ENCODE results near the gene KDM1B.

KDM1B gene

DNA sequence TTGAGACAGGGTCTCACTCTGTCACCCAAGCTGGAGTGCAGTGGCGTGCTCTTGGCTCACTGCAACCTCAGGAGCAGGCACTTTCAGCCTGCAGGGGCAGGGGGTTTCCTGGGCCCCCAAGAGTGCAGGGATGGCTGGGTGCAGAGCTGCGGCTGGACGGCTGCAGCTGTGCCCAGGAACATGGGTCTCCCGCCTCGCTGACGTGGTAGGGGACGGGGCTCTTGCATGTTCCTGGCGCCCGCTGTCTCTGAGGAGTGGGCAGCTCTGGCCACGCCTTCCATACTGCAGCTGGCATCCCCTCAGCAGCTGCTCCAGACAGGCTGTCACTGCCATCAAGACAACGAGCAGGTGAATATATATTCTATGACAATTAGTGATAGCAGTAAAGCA, 111.3 kb downstream of the KDM1B start:
- H3K36me3 ChIP-seq = peaks cover 17% of the 10 kb centered on the region
- TF ChIP-seq, protein P1, sequence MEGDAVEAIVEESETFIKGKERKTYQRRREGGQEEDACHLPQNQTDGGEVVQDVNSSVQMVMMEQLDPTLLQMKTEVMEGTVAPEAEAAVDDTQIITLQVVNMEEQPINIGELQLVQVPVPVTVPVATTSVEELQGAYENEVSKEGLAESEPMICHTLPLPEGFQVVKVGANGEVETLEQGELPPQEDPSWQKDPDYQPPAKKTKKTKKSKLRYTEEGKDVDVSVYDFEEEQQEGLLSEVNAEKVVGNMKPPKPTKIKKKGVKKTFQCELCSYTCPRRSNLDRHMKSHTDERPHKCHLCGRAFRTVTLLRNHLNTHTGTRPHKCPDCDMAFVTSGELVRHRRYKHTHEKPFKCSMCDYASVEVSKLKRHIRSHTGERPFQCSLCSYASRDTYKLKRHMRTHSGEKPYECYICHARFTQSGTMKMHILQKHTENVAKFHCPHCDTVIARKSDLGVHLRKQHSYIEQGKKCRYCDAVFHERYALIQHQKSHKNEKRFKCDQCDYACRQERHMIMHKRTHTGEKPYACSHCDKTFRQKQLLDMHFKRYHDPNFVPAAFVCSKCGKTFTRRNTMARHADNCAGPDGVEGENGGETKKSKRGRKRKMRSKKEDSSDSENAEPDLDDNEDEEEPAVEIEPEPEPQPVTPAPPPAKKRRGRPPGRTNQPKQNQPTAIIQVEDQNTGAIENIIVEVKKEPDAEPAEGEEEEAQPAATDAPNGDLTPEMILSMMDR (IDR thresholded peaks at IDR 0.05; ENCODE audit: low read depth, low read length) = no peak
- no peak overlapping the region for H3K4me3 ChIP-seq (ENCODE audit: low read depth, low read length)
- H3K27me3 ChIP-seq = no peaks in the 10 kb centered on the region
- no peaks in the 10 kb centered on the region for H3K9me3 ChIP-seq
- DNase-seq = no peak
- no peaks in the 10 kb centered on the region for H3K4me1 ChIP-seq

DNA sequence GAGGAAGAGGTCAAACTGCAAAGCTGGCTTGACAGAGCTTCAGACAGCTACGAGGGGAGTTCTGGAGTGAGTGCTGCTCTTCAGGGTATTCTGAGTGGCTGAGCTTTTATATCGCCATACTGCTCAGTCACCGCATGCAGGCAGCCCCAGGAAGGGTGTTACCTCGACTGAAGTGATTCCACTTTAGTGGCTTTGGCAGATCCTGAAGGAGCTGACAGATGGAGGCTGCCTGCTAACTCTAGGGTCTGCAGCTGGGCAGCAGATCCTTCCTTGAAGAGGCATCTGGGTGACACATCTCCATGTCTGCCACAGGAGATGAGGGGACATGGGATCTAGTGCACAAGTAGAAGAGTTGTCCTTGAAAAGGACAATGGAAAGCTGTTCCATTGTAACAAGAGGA, 112.8 kb downstream of the KDM1B start:
- TF ChIP-seq, protein P1 (IDR thresholded peaks at IDR 0.05; ENCODE audit: low read depth, low read length) = no peak
- peaks cover 1% of the 10 kb centered on the region for H3K36me3 ChIP-seq
- H3K27me3 ChIP-seq = no peaks in the 10 kb centered on the region
- H3K4me3 ChIP-seq (ENCODE audit: low read depth, low read length) = no peak overlapping the region
- no peaks in the 10 kb centered on the region for H3K9me3 ChIP-seq
- H3K4me1 ChIP-seq = no peaks in the 10 kb centered on the region
- no peak for DNase-seq

DNA sequence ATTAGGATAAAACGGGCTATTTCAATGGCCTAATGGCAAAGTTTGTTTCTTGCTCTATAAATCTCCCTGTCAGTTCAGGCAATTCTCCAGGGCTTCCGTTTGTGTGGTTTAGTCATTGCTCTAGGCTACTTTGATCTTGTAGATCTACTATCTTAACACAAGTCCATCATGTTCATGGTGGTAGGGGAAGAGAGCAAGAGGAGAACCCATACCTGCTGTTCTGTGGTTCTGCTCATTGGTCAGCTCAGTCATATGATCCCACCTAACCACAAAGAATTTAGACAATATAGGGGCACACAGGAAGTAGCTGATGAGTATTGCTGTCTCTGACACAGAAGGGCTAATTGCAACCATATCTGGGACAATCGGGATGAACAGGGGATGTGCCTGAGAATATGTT, 114.0 kb downstream of the KDM1B start:
- no peaks in the 10 kb centered on the region for H3K9me3 ChIP-seq
- H3K4me3 ChIP-seq (ENCODE audit: low read depth, low read length) = no peak overlapping the region
- TF ChIP-seq, protein P1 (IDR thresholded peaks at IDR 0.05; ENCODE audit: low read depth, low read length) = no peak
- no peaks in the 10 kb centered on the region for H3K36me3 ChIP-seq
- no peaks in the 10 kb centered on the region for H3K27me3 ChIP-seq
- no peaks in the 10 kb centered on the region for H3K4me1 ChIP-seq
- no peak for DNase-seq

DNA sequence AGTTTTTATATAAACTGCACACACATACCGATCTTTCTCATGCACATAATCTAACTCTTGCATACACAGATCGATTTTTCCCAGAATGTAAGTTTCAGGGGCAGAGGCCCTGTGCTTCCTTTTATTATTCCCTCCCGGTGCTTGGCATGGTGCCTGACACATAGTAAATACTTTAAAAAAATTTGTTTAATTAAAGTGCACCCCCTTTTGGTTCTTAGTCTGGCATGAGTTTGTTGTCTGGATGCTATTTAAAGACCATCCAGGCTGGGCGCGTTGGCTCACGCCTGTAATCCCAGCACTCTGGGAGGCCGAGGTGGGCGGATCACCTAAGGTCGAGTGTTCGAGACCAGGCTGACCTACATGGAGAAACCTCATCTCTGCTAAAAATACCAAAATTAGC, 114.5 kb downstream of the KDM1B start:
- Histone ChIP-seq H3K4me3 (ENCODE audit: low read depth, low read length) (no peak overlapping the region), H3K27me3 (no peaks in the 10 kb centered on the region), H3K4me1 (no peaks in the 10 kb centered on the region), H3K36me3 (no peaks in the 10 kb centered on the region), H3K9me3 (no peaks in the 10 kb centered on the region)
- DNase-seq = no peak
- TF ChIP-seq, protein P1 (IDR thresholded peaks at IDR 0.05; ENCODE audit: low read depth, low read length) = no peak

DNA sequence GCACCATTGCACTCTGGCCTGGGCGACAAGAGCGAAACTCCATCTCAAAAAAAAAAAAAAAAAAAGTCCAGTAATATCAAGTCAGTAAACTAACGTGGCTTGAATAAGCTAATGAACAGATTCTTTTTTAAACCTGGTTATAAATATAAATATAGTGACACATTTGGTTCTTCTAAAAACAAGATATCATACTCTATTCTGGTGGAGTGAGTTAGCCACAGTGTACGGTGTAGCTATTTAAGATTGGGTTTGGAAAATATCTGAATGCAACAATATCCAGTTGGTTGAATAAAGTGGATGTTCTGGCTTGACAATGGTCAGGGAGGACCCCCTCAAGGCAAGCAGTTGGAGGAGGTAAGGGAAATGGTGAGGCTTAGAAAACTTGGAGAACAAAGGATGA, 115.0 kb downstream of the KDM1B start:
- DNase-seq = no peak
- Histone ChIP-seq H3K9me3 (no peaks in the 10 kb centered on the region), H3K4me3 (ENCODE audit: low read depth, low read length) (no peak overlapping the region), H3K27me3 (no peaks in the 10 kb centered on the region; the same call in 1 of the 2 replicates), H3K4me1 (no peaks in the 10 kb centered on the region), H3K36me3 (no peaks in the 10 kb centered on the region)
- TF ChIP-seq, protein P1 (IDR thresholded peaks at IDR 0.05; ENCODE audit: low read depth, low read length) = no peak

Data from BE2C (cell line).